GM18873 (cell line): ENCODE data around the gene LPIN2.

ENCODE experiments used
- ATAC-seq: cut with Tn5 transposase; IDR thresholded peaks from one replicate; pipeline ENCODE4 v1.9.1; 2021; ENCODE audit warnings: mild to moderate bottlenecking, moderate library complexity, moderate number of reproducible peaks; ENCODE audit not compliant: unreplicated experiment, low FRiP score

Gene LPIN2

GRCh38 chr18:2983296-2983695 is 29.6 kb downstream of the LPIN2 start:
- no peak for ATAC-seq

- ATAC-seq, result no peak
These were observed 30.3 kb downstream of the LPIN2 start for GRCh38 chr18:2982452-2983269.

- ATAC-seq, result no peak
These were observed 30.9 kb downstream of the LPIN2 start for GRCh38 chr18:2982022-2982421.

GRCh38 chr18:2981212-2981728 is 31.7 kb downstream of the LPIN2 start:
- no peak for ATAC-seq

- no peak for ATAC-seq
These were observed 32.8 kb downstream of the LPIN2 start for GRCh38 chr18:2979871-2980790.

GRCh38 chr18:2979129-2979528 is 33.8 kb downstream of the LPIN2 start:
- ATAC-seq, result no peak

- no peak for ATAC-seq
These were observed 34.3 kb downstream of the LPIN2 start for GRCh38 chr18:2978661-2979106.

- no peak for ATAC-seq
These were observed 34.7 kb downstream of the LPIN2 start for GRCh38 chr18:2978208-2978607.

GRCh38 chr18:2976218-2977132 is 36.5 kb downstream of the LPIN2 start:
- ATAC-seq, result no peak

- ATAC-seq, result no peak
These were observed 38.2 kb downstream of the LPIN2 start for GRCh38 chr18:2974731-2975130.

GRCh38 chr18:2971741-2972552 is 41.0 kb downstream of the LPIN2 start:
- peak; percentile 87 for ATAC-seq

GRCh38 chr18:2970772-2971659 is 41.9 kb downstream of the LPIN2 start:
- ATAC-seq, result no peak

- no peak for ATAC-seq
These were observed 42.6 kb downstream of the LPIN2 start for GRCh38 chr18:2970344-2970743.

GRCh38 chr18:2969695-2970094 is 43.2 kb downstream of the LPIN2 start:
- ATAC-seq, result no peak

- no peak for ATAC-seq
These were observed 44.3 kb downstream of the LPIN2 start for GRCh38 chr18:2968606-2969005.

- ATAC-seq, result no peak
These were observed 45.1 kb downstream of the LPIN2 start for GRCh38 chr18:2967820-2968219.

GRCh38 chr18:2967357-2967756 is 45.6 kb downstream of the LPIN2 start:
- no peak for ATAC-seq

- no peak for ATAC-seq
These were observed 46.4 kb downstream of the LPIN2 start for GRCh38 chr18:2966560-2966959.
